HepG2 (cell line): Measurements from ENCODE around the gene POLR3H. TPM values are rescaled to one million over a fixed set of nuclear protein-coding genes. Genes with fewer than 3 reads are reported as not detected.

ENCODE experiments used
- ATAC-seq: fragments of 200-7000 bp; cut with Tn5 transposase; 3 replicates; pipeline ENCODE4 v1.9.1; 2020; ENCODE audit warnings: mild to moderate bottlenecking, moderate library complexity
- BruUV-seq: library from RNA; stranded (reverse); fragments of 400-500 nt; replicated peaks from 2 replicates; lab custom pipeline; 2021; lab: Mats Ljungman, UMichigan
- CTCF ChIA-PET: fragments of 300-600 bp; formaldehyde crosslinking; extraction: SDS; loops from one replicate; lab custom pipeline; 2021; ENCODE audit warnings: low total read pairs, inconsistent platforms, low intra/inter-chr PET ratio; lab: Yijun Ruan, JAX
- POLR2A ChIA-PET: fragments of 350-600 bp; sonication (Branson Sonifier 250); formaldehyde crosslinking; loops from one replicate; lab custom pipeline; 2020; ENCODE audit warnings: antibody characterized with exemption, inconsistent platforms; lab: Yijun Ruan, JAX
- DNase-seq: peaks from one replicate; pipeline ENCODE4 v3.0.0-alpha.2; 2015; ENCODE audit warnings: low spot score
- FAIRE-seq: peaks from 3 replicates; lab custom pipeline; 2011; peaks lifted over from hg19 to GRCh38; lab: Jason Lieb, UNC
- H2AFZ ChIP-seq: one replicate; pipeline ENCODE4 v1.6.1; 2011; ENCODE audit warnings: low read length, inconsistent platforms
- H3K27ac ChIP-seq: fragments of 300-600 bp; 3 replicates; pipeline ENCODE4 v1.8.0; 2011; ENCODE audit warnings: mixed run types, mild to moderate bottlenecking, mixed read lengths, low read length, inconsistent platforms; ENCODE audit not compliant: insufficient read depth; ENCODE audit errors: extremely low read length
- H3K27me3 ChIP-seq, 2 experiments: fragments of 200-600 bp in 1 of 2; 2 replicates in 1 of 2; 3 replicates in 1 of 2; pipeline versions ENCODE4 v1.6.0 to v1.8.0; 2011; ENCODE audit warnings: low read length in 2 of 2, mild to moderate bottlenecking in 2 of 2, moderate library complexity in 2 of 2, inconsistent platforms in 1 of 2; ENCODE audit not compliant: insufficient read depth in 2 of 2, control insufficient read depth in 1 of 2
- H3K36me3 ChIP-seq, 2 experiments: fragments of 200-600 bp in 1 of 2; replicated peaks in 1 of 2; 2 replicates in 1 of 2; 3 replicates in 1 of 2; pipeline versions ENCODE4 v1.5.1 to v1.8.0; 2011; ENCODE audit warnings: low read length in 2 of 2, inconsistent platforms in 1 of 2; ENCODE audit not compliant: insufficient read depth in 2 of 2, control insufficient read depth in 1 of 2
- H3K4me1 ChIP-seq: 2 replicates; pipeline ENCODE4 v1.5.1; 2012; ENCODE audit warnings: low read length, inconsistent platforms; ENCODE audit not compliant: insufficient read depth
- H3K4me2 ChIP-seq: 2 replicates; pipeline ENCODE4 v1.6.0; 2011; ENCODE audit warnings: low read depth, low read length, inconsistent platforms
- H3K4me3 ChIP-seq, 3 experiments: fragments of 200-600 bp in 1 of 3; sonication (generic), shearing (Covaris generic) in 1 of 3; replicated peaks in 1 of 3; 2 replicates each; pipeline ENCODE4 v1.5.1; 2011 to 2016; ENCODE audit warnings: low read length in 3 of 3, inconsistent platforms in 2 of 3, low read depth in 2 of 3, mild to moderate bottlenecking in 2 of 3, control low read depth in 1 of 3, mixed read lengths in 1 of 3; ENCODE audit not compliant: insufficient read depth in 1 of 3
- H3K79me2 ChIP-seq: one replicate; pipeline ENCODE4 v1.6.1; 2011; ENCODE audit warnings: low read length, inconsistent platforms; ENCODE audit not compliant: insufficient read depth
- H3K9ac ChIP-seq: 2 replicates; pipeline ENCODE4 v1.6.0; 2011; ENCODE audit warnings: mild to moderate bottlenecking, low read depth, low read length, inconsistent platforms; ENCODE audit not compliant: insufficient read depth
- H3K9me3 ChIP-seq: 2 replicates; pipeline ENCODE4 v1.5.1; 2012; ENCODE audit warnings: mild to moderate bottlenecking, low read length
- H4K20me1 ChIP-seq: 2 replicates; pipeline ENCODE4 v1.6.0; 2011; ENCODE audit warnings: inconsistent platforms, mild to moderate bottlenecking, low read length, moderate library complexity; ENCODE audit not compliant: insufficient read depth
- AGO2 ChIP-seq: fragments of 200-400 bp; formaldehyde crosslinking; optimal IDR thresholded peaks from 2 replicates; pipeline ENCODE3; 2017; ENCODE audit warnings: mild to moderate bottlenecking, low read depth, low read length, moderate library complexity
- CBFB ChIP-seq: sonication (generic); formaldehyde crosslinking; IDR thresholded peaks from 2 replicates; pipeline ENCODE4 v1.4.0; 2020; ENCODE audit warnings: missing genetic modification reagents
- KDM1A ChIP-seq: IDR thresholded peaks from 2 replicates; pipeline ENCODE4 v1.6.1; 2016; ENCODE audit warnings: missing compliant biosample characterization
- NR1H2 ChIP-seq: sonication (generic); formaldehyde crosslinking; IDR thresholded peaks from 2 replicates; pipeline ENCODE4 v1.8.1; 2022; ENCODE audit warnings: low read depth, missing genetic modification reagents, borderline replicate concordance
- PAWR ChIP-seq: sonication (generic); formaldehyde crosslinking; IDR thresholded peaks from 2 replicates; pipeline ENCODE4 v1.4.0; 2020; ENCODE audit warnings: missing genetic modification reagents, mild to moderate bottlenecking, borderline replicate concordance
- PHF5A ChIP-seq: IDR thresholded peaks from one replicate; pipeline ENCODE4 v1.6.1; 2018; ENCODE audit warnings: low read depth, missing genetic modification reagents; ENCODE audit not compliant: unreplicated experiment
- POLR2G ChIP-seq: fragments of 200-400 bp; formaldehyde crosslinking; IDR thresholded peaks from 2 replicates; pipeline ENCODE4 v1.6.1; 2018; ENCODE audit warnings: mild to moderate bottlenecking, low read depth, low read length, moderate library complexity
- TERF1 ChIP-seq: sonication (generic); formaldehyde crosslinking; IDR thresholded peaks from 2 replicates; pipeline ENCODE4 v1.8.0; 2022; ENCODE audit warnings: mild to moderate bottlenecking, missing genetic modification reagents, moderate library complexity
- ZBTB3 ChIP-seq: sonication (generic); formaldehyde crosslinking; IDR thresholded peaks from 2 replicates; pipeline ENCODE4 v1.4.0; 2020; ENCODE audit warnings: low read depth, mild to moderate bottlenecking, moderate library complexity, missing genetic modification reagents, borderline replicate concordance
- ZC3H13 ChIP-seq: sonication (generic); formaldehyde crosslinking; IDR thresholded peaks from 2 replicates; pipeline ENCODE4 v1.8.1; 2023; ENCODE audit warnings: mild to moderate bottlenecking, missing genetic modification reagents, moderate library complexity
- ZFP91 ChIP-seq: sonication (generic); formaldehyde crosslinking; IDR thresholded peaks from 2 replicates; pipeline ENCODE4 v1.9.0; 2022; ENCODE audit warnings: missing genetic modification reagents, mild to moderate bottlenecking, borderline replicate concordance
- ZNF121 ChIP-seq: sonication (generic); formaldehyde crosslinking; IDR thresholded peaks from 2 replicates; pipeline ENCODE4 v1.5.0; 2020; ENCODE audit warnings: mild to moderate bottlenecking, missing genetic modification reagents
- ZNF598 ChIP-seq: sonication (generic); formaldehyde crosslinking; IDR thresholded peaks from 2 replicates; pipeline ENCODE4 v1.5.1; 2020; ENCODE audit warnings: mild to moderate bottlenecking, missing genetic modification reagents, borderline replicate concordance
- WGBS: methylation state at CpG from one replicate; pipeline ENCODE4 v1.1.6; 2017; ENCODE audit warnings: low lambda C conversion rate; 5-methylcytosine and 5-hydroxymethylcytosine counted together
- in situ Hi-C: cut with HindIII; loops from 2 replicates; pipeline ENCODE4 v1.10.0; 2017; ENCODE audit warnings: low pct_unique_long_range_greater_than_20kb; ENCODE audit not compliant: extremely low pct_ligation_motif_present
- intact Hi-C: fragments of 100-400 bp; cut with micrococcal nuclease; formaldehyde crosslinking; loops from one replicate; pipeline ENCODE4 v1.10.0; 2022; ENCODE audit not compliant: unreplicated experiment
- polyA plus RNA-seq, 8 experiments: library from polyadenylated mRNA; depleted of rRNA in 3 of 8; stranded (reverse) in 7 of 8; unstranded in 1 of 8; fragments of >200 nt; fragmentation: Illumina TruSeq in 4 of 8; extraction: Trizol in 4 of 8; gene quantifications; 2 replicates each; pipeline versions ENCODE4 v1.2.1 to v1.2.3, GENCODE V29; 2011 to 2016; ENCODE audit warnings: low read depth in 4 of 8, missing spikeins in 1 of 8, mixed read lengths in 1 of 8; ENCODE audit not compliant: insufficient read depth in 1 of 8
- total RNA-seq, 5 experiments: library from RNA; depleted of rRNA; stranded (reverse); fragments of >200 nt; fragmentation: Illumina TruSeq; extraction: Trizol; gene quantifications; 2 replicates each; pipeline ENCODE4 v1.2.3, GENCODE V29; 2016; ENCODE audit warnings: low read depth in 1 of 5
- TF ChIP-seq, protein P1 (sequence below): sonication (generic); formaldehyde crosslinking; IDR thresholded peaks from 2 replicates; pipeline ENCODE4 v1.8.0; 2022; ENCODE audit warnings: mild to moderate bottlenecking, missing genetic modification reagents; ENCODE audit not compliant: insufficient replicate concordance

POLR3H gene
- total and polyA plus RNA-seq, 2 of the 13 experiments (the other 11 are each of a cell fraction or from before 2014, with no cell fraction given): 10.3 to 28.6 TPM

- Histone ChIP-seq H3K27me3 (no peaks in the 10 kb centered on the region), H2AFZ (no peak overlapping the region), H3K9me3 (no peaks in the 10 kb centered on the region), H3K36me3 (peaks cover 31 to 68% of the 10 kb centered on the region in 2 experiments), H3K4me2 (no peak overlapping the region), H4K20me1 (0 out of 2 replicates have a peak, but pooled peaks cover 4% of the 10 kb centered on the region), H3K79me2 (no peaks in the 10 kb centered on the region), H3K4me1 (peaks cover 52% of the 10 kb centered on the region), H3K4me3 (no peak overlapping the region), H3K27ac (no peak overlapping the region), H3K9ac (no peak overlapping the region)
- no peak for FAIRE-seq
- intact Hi-C loops: no loop called here
- no peak for ATAC-seq
- 97% methylated on average over 9 of the region's 18 CpGs for WGBS
- no peak for DNase-seq
- in situ Hi-C loops: no loop called here
- no TSS peak for BruUV-seq
- TF ChIP-seq, protein P1, sequence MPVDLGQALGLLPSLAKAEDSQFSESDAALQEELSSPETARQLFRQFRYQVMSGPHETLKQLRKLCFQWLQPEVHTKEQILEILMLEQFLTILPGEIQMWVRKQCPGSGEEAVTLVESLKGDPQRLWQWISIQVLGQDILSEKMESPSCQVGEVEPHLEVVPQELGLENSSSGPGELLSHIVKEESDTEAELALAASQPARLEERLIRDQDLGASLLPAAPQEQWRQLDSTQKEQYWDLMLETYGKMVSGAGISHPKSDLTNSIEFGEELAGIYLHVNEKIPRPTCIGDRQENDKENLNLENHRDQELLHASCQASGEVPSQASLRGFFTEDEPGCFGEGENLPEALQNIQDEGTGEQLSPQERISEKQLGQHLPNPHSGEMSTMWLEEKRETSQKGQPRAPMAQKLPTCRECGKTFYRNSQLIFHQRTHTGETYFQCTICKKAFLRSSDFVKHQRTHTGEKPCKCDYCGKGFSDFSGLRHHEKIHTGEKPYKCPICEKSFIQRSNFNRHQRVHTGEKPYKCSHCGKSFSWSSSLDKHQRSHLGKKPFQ (CRISPR knock-in tag): no peak
- TF ChIP-seq NR1H2 (CRISPR knock-in tag) (no peak), AGO2 (peak; percentile 85), KDM1A (no peak), ZNF121 (CRISPR knock-in tag) (no peak), ZBTB3 (no peak), ZFP91 (0 out of 2 replicates have a peak, but pooled peaks have one; percentile 15), TERF1 (CRISPR knock-in tag) (no peak), ZNF598 (0 out of 2 replicates have a peak, but pooled peaks have one; percentile 32), PHF5A (no peak), PAWR (CRISPR knock-in tag) (no peak), ZC3H13 (CRISPR knock-in tag) (peak; percentile 69; the same call in 1 of the 2 replicates), POLR2G (peak; percentile 42; the same call in 1 of the 2 replicates), CBFB (no peak)
- ChIA-PET POLR2A (no interaction called here), CTCF (no interaction called here)
Observed at GRCh38 chr22:41530890-41531714, 13.2 kb downstream of the POLR3H start.
